Stimulated activated CD4-positive, alpha-beta T cell treated with anti-CD3 and anti-CD28 coated beads, TNF-alpha, amount 100 ng/mL, for 24 hours (primary cell): ENCODE measurements around the gene ME2.
"Not testable (repeated sequence)": the region's sequence is repeated elsewhere in the genome, so short reads cannot be mapped to it uniquely, and the experiment has no call there.

Experiments used
- DNase-seq, 3 experiments: peaks; one replicate each; pipeline ENCODE4 v3.0.0-alpha.2; 2020; ENCODE audit warnings: low read depth in 3 of 3

The ME2 gene

DNA sequence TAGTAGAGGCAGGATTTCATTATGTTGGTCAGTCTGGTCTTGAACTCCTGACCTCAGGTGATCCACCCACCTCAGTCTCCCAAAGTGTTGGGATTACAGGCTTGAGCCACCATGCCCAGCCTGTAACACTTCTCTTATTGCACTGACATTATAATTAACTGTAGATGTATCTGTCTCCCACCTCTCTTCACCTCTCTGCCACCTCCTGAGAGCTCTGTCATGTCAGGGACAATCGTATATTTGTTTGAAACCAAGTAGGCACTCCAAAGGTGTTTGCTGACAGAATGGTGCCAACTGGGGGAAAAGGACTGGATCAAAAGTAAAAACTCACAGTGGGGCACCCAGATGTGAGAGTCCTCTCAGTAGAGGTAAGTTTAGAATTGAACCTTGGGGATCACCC, 17.3 kb upstream of the ME2 start:
- no peak for DNase-seq

DNA sequence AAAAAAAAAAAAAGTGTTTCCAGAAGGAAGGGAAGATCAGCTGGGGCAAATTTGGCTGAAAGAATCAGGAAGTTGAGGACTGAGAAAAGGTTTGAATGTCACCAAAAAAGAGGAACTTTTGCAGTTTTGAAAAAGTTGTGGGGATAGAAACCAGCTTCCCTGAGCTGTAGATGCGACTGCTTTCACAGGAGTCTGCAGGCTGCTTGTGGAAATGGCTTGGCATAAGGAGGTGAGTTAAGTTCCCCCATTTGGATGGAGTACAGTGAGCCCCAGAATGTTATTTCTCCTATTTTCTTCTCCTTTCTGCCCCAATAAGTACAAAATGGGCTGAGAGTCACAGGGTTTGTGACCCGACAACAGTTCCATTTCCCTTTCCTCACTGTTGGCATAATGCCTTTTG, 16.5 kb upstream of the ME2 start:
- no peak for DNase-seq

DNA sequence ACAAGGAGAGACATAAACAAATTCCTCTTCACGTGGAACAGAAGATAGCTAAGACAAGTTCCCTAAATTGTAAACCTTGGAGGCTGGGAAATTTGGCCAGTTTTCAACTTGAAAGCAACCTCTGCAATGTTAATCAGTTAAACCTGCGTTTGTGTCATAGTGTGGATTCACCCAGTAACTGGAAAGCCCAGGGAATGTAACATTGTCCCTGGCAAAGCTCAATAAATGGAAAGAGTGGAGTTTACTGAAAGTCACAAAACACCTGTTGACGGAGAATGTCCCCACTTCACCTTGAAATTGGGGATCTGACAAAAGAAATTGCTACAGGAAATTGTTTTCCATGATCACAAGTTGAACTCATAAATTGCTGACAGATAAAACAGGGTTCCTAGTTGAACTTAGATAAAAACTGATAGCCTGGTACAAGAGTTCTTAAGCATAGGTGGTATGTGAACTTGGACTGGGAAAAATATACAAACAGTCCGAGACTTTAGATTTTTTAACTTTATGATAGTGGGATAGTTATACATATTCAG, 15.0 kb upstream of the ME2 start:
- DNase-seq: no peak

DNA sequence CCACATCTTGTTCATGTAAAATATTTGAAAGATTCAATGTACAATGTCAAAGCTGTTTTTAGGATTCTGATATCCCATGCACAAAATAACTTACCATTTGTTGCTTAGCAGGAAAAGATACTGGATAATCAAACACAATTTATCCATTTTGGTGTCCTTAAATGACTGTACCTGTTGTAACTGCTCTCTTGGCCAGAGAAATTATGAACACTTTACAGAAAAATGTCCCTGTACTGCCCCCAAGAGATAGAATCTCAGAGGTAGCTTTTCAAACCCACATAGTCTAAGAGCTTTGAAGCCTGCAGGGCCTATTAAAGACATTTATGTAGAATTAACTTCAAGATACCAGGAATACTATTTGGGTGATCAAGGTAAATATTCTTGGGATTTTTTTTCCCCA, 12.2 kb upstream of the ME2 start:
- no peak for DNase-seq

DNA sequence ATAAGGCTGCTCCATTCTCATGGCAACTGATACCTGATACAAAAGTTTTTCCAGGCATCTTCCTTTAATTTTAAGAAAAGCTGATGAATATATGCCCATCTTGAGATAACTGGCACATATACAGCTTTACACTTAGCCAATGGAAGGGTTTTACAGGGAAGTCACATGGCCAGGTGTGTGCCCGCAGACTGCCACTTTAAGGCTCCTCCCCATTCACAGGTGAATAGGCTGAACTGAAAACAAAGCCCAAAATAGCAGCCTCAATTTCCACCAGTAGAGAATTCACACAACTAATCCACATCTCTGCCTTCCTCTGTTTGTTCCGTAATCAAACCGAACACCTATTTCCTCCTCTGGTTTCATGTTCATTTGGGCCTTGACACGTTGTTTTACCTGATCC, 9.8 kb upstream of the ME2 start:
- no peak for DNase-seq

DNA sequence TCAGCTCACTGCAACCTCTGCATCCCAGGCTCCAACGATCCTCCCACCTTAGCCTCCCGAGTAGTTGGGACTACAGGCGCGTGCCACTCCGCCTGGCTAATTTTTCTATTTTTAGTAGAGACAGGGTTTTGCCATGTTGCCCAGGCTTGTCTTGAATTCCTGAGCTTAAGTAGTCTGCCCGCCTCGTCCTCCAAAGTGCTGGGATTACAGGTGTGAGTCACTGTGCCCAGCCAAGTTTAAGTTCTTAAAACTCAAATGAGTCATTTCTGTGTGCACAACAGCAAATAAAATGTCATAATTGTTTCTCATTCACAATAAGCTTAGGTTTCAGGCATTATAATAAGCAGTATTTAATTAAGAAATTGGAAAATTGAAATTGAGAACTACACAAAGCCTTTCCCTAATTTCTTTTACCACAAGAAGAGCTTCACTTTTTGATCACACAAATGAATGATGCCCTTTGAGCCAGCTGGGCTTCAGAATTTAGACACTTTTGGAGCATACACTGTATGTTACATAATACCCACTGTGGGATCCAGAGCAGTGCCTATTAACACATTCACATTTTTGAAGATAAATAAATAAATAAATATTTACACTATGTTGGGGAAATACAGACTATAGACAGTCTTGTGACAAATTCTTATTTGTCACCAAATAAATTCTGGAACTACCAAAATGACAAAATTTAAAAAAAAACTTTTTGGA, 8.6 kb upstream of the ME2 start:
- DNase-seq: no peak

DNA sequence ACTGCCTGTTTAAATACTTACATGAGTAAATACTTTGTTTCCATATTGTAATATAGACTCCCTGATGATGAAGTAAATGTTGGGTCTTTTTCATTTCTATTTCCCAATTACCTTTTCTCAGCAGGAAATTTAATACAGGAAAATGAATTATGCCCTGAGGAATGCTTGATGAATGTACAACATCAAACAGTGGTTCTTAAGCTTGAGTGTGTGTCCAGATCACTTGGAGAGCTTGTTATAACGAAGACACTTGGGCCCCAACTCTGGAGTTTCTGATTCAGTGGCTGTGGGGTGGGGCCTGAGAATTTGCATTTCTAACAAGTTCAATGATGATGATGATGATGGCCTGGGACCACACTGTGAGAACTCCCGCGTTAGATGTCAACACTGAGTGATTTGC, 7.1 kb upstream of the ME2 start:
- no peak for DNase-seq

DNA sequence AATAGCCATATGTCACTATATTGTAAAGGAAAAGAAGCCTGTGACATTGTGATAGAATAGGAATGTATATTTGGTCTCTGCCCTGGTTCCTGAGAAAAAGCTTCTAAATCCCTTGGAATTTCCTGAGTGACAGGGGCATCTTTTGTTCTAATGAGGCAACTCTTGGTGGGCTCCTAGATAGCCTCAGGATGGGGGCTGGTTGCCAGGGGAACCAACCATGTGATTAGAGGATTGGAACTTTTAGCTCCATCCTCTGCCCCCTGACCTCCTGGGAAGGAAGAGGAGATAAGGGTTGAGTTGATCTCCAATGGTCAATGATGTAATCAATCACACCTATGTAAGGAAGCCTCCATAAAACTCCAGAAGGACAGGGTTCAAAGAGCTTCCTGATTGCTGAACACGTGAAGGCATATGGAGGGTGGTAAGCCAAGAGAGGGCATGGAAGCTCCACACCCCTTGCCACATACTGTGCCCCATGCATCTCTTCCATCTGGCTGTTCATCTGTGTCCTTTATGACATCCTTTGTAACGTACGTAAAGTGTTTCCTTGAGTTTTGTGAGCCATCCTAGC, 2.9 kb upstream of the ME2 start:
- DNase-seq: no peak

DNA sequence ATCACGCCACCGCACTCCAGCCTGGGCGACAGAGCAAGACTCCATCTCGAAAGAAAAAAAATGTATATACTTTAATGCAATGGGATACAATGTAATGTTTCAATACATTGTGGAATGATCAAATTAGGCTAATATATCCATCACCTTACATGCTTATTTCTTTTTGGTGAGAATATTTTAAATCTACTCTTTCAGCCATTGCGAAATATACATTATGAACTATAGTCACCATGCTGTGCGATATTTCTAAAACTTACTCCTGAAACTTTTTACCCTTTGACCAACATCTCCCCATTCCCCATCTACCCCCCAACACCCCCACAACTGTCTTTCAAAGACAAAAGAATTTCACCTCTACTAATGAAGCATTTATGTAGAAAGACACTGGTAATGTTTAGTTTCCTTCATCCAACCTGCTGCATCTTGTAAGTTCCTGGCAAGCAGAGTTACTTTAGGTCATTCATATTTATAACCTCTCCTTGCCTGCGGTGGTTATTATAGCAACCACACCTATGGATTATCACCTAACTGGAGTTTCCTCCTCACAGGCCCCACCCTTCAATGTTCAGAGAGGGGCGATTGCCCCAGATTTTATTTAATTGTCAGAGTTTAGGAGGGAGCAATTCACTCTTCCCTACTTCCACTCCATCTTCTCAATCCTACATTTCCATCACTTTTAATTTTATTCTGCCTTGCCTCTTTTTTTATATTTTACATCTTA, 1.2 kb upstream of the ME2 start:
- DNase-seq: no peak

DNA sequence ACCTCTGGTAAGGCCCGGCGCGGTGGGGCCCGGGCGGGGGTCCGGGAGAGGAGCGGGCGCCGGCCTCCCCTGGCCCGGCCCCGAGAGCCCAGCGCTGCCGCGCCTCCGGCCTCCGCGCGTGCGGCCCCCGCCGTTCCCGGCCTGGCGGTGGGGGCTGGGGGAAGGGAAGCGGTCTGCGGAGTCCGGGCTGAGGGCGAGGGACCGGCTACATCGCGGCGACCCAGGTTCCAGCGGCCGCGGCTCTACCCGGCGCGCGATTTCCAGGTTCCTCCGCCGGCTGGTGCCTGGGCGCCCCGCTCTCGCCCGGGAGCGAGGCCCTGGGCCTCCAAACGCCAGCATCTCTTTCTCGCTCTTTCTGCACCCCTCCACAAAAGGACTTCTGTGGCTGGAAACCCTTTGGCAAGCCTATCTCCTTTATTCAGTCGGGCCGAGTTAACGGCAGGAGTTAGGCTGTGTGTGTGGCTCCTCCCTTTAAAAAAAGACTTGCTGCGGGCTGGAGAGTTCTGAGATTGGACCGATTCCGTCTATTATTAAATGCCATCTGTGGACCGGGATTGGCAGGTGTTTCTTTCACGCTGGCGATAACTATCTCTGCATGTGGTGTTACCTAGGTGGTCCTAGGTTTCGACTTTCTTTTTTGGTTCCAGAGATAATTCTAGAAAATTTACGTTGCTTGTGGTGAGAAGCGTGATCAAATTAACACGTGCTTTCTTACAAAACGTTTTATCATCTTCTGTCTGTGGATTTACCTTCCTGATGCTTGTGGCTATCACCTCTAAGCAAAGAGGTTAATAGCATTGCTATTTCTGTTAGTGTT, 592 bp downstream of the ME2 start:
- DNase-seq: peak in 1 of 3 experiments; percentile 3

DNA sequence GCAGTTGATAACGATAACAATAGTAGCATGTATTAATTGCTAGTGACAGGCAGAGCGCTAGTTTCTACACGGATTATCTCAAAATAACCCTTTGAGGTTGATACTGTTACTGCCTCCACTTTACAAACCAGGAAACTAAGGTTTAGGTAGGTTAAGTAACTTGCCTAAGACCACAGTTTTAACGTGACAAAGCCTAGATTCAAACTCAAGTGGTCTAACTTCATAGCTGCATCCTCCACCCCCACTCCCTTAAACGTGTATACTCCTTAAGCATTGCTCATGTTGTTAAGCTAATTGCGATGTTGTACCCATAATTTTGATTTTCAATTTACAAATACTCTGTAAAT, 1.2 kb downstream of the ME2 start:
- no peak for DNase-seq

DNA sequence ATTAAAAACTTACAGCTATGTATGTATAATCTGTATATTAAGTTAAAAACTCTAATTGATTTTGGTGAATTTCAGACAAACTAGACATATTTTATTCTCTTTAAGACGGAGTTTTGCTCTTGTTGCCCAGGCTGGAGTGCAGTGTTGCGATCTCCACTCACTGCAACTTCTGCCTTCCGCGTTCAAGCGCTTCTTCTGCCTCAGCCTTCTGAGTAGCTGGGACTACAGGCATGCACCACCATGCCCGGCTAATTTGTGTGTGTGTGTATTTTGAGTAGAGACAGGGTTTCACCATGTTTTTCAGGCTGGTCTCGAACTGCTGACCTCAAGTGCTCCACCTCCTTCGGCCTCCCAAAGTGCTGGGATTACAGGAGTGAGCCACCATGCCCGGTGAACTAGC, 2.0 kb downstream of the ME2 start:
- DNase-seq: not testable (repeated sequence)

DNA sequence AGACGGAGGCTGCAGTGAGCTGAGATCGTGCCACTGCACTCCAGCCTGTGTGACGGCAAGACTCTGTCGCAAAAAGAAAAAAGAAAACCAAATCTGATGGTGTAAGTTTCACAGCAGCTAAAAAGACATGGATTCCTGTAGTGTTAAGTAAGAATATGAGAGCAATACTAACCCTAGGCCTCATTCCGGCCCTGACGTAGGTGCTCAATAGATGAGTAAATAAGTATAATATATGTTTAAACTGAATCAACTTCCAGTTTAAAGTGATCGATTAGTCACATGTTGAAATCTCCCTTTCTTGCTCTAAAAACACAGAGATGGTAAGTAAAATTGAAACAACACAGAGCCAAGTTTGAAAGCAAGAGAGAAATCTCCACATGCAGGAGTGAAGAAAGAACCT, 8.0 kb downstream of the ME2 start:
- DNase-seq: no peak

DNA sequence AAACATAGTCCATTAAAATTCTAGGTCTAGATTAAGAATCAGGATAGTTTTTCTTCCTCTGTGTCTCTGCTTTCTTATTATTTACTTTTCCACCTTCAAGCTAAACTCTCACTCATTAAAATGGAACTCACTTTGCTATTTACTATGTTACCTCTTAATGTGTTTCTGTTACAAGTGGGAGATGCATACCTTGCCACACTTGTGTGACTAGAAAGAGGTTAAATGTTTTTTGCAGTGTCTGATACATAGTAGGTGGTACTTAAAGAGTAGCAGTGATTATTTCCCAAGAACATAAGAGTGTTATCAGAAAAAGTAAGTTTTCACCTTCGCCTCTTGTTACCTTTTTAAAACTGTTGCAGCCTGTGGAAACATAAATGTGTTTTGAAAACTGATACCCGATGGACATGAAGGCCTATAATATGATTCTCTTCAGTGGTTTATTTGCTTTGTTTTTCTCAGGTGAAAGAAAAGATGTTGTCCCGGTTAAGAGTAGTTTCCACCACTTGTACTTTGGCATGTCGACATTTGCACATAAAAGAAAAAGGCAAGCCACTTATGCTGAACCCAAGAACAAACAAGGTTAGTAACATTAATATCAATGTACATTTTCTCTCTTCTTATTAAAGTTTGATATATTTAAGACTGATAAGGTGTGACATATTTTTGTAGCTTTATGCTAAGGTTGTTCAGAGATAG, 16.6 kb downstream of the ME2 start:
- DNase-seq: no peak

DNA sequence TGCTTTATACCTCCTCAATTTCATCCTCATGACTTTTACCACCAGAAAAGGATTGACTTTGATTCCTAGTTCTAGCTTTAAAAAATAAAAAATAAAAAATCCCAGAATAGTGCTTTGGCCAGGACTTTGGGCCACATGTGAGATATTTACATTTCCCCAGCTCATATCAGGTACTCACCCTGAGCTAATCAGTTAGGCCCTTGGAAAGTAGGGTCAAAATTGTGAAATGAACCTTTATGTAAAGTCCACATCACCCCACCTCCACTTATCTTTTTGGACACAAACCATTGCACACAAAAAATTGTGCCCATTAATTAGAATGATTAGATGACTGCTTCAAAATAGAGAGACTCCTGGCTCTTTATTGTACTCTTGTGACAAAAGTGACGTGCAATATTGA, 17.2 kb downstream of the ME2 start:
- DNase-seq: no peak

DNA sequence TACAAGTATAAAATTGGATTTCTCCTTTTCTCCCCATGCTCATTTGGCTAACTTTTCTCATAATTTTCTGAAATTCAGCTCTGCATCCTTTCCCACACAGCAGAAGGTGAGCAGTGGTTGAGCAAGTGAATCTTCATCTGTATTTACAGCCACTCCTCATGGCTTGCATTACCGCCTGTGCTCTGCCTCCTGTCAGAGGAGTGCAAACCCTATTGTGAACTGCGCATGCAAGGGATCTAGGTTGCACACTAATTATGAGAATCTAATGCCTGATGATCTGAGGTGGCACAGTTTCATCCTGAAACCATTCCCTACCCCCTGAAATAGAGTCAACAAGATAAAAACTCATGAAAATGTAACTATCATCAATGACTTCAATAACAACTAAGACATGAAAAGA, 20.0 kb downstream of the ME2 start:
- no peak for DNase-seq

DNA sequence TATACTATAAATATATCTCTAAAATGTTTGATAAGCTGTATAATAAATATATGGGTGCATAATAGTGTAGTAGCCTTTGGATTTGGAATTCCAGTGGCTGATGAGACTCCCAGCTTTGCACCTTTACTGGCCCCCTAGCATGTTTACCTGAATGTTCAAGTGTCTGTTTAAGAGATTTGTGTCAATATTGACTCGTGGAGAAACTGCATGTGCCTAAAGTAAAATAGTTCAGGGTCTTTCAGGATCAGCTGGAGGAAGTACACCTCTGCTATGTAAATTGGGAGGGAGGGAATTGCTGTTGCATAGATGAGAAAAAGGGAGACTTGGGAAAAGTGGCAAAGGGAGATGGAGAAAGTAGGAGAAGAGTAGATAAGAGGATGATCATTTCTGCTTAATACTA, 23.9 kb downstream of the ME2 start:
- no peak for DNase-seq

DNA sequence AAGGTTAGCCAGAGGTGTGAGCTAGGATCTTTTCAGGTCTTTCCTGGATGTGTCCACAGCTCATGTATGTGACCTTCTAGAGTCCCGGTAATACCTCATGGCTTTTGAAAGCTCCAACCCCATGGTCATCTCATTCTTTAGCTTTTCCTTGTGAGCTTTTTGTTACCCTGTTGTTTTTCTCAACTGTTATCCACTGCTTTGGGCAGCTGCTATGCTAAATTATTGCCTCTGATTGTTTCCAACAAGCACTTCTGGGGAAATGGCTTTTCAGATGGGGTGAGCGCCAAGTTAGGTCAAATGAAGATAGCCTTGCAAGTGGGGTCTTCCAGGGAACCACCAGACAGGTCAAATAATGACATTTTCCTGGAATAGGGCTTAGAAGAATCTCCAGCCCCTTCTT, 27.9 kb downstream of the ME2 start:
- DNase-seq: no peak

DNA sequence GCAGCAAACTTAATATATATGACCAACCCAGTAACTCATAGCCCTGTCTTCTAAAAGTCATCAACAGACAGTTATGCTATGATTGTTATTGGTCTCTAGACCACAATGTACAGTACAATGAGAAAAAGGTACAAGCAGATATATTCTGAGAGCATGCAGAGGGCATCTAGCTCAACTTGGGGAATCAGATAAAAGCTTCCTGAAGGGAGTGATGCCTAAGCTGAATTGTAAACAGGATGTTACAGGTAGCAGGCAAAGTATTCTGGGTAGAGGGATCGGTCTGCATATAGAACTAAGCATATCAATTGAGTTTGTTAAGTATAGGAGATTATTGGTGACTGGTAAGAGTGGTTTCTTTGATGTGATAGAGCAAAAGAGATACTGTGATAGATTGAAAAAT, 30.3 kb downstream of the ME2 start:
- DNase-seq: no peak

DNA sequence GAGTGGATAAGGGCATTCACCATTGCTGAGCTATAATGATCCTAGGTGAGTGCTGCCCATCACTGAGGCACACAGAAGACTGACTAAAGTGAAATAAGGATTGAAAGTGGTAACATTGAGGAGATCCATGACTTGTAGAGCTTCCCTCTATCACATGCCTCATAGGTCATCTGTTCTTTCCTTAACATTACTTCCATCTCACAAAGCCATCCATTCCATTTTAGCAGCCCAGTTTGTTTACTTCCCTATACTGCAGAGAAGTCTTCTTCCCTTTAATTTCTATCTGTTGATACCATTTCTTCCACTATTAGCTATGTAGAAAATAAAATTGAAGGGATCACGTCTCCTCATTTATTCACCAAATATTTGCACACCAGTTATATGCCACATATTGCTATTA, 32.1 kb downstream of the ME2 start:
- DNase-seq: no peak

DNA sequence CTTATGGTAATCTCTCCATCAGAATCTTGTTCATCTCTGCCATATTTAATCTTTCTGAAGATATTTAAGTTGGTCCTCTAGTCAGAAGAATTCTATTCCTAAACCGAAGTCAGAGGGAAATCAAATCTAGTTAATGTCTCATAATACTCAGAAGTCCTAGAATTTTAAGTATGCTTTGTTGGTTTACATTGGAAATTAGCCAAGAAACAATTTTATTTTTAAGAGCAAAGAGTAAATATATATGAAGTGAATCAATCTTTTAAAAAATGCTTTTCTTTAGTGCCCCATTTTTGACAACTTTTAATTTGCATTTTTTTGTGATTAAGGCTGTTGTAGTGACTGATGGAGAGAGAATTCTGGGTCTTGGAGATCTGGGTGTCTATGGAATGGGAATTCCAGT, 38.1 kb downstream of the ME2 start:
- no peak for DNase-seq

DNA sequence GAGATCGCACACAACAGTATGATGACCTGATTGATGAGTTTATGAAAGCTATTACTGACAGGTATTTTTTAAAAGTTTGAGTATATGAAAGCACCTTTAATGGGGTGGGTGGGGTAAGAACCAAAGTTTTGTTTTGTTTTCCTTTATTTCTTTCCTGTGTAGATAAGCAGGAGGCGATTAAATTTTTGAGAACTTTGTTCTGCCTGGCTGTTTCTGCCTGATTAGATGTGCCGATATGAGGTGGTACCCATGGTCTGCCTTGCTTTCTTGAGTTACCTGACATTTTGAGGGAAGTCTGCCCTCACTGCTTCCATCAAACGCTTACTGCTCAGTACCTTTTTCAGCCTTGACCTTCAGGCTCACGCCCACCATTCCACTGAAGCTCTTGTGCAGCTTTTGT, 39.2 kb downstream of the ME2 start:
- DNase-seq: no peak
